Urothelium cell line (cell line): Measurements from ENCODE around the gene WBP2NL.
"Not testable (repeated sequence)": the region's sequence is repeated elsewhere in the genome, so short reads cannot be mapped to it uniquely, and the experiment has no call there.

Source experiments
- DNase-seq: peaks from one replicate; pipeline ENCODE4 v3.0.0; 2011; ENCODE audit warnings: low spot score, mixed read lengths
- FAIRE-seq: peaks from 2 replicates; lab custom pipeline; 2011; peaks lifted over from hg19 to GRCh38; lab: Jason Lieb, UNC

WBP2NL gene

DNA sequence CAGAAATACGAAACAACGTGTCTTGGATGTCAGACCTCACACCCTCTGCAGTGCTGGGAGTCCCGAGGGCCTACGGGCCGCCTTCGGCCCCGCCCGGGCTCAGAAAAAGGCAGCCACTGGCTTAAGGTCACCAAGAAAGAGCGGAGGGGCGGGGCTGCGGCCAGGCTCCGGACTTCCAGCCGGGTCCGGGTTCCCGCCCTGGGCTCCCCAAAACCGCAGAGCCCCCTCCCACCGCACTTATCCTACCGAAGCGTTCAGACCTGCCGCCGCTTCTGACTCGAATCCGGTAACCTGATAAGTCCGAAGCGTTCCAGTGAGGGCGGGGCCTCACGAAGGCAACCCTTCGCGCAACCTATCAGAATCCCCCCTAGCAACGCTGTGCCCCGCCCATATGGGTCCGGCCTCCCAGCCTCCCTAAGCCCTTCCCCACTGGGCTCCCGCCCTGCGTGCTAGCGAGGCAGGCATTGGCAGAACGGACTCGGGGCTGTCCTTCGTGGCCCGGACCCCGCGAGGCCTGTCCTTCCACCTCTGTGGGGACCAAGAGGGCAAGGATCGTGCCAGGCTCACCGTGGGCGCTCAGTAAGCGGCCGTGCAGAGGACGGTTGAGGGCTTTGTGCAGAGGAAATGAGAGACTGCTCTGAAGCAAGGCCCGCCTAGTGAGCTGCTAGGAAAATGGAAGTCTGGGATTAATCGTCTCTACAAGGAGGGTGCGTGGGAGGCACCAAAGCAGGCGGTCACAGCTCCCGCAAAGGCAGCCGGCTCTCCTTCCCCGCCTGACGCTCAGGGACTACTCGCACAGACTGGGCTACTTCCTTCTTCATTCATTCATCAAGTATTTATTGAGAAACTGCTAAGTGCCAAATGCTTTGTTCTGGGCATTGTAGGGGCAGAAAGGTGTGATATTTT lies 72.2 kb downstream of the WBP2NL start, which contains the start of gene NAGA:
Gene NAGA (minus strand): TSS at position 296 of the 906 bp plus-strand sequence. CDS start 515 bp downstream, outside the sequence.
- FAIRE-seq: peak; percentile 98
- DNase-seq: peak; percentile 96

DNA sequence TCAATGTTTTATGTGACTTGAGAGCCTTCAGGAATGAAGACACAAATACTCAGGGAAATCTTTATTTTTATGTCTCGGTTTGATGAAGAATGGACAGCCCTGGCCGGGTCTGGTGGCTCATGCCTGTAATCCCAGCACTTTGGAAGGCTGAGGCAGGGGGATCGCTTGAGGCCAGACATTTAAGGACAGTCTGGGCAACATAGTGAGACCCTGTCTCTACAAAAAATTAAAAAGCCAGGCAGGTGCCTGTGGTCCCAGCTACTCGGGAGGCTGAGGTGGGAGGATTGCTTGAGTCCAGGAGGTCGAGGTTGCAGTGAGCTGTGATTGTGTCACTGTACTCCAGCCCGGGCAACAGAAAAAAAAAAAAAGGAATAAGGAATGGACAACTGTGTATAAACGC lies 72.9 kb downstream of the WBP2NL start:
- FAIRE-seq: peak; percentile 5
- DNase-seq: not testable (repeated sequence)

DNA sequence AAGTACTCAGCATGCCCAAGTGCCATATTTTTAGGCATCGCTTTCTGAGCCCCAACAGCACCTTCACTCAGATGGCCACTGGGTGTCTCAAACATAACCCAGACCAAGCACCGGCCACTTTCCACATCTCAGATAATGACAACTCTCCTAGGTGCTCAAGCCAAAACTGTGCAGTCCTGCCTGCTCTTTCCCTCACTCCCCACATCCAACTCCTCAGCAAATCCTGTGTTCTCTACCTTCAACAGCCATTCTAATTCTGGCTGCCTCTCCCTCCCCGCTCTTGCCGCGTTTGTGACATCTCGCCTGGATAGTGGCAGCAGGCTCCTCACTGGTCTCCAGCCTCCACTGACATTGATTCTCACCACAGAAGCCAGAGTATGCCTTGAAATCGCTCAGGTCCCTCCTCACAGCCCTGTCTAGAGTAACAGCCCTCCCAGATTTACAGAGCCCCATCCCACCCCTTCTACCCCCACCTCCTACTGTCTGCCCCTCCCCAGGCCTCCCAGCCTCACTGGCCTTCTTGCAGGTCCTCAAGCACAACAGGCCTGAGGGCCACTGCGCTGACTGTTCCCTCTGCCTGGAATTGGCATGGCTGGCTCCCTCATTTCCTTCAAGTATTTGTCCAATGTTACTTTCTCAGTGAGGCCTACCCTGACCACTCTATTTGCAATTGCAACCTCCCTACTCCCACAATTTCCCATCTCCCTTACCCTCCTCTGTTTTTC lies 74.2 kb downstream of the WBP2NL start:
- peak; percentile 55 for FAIRE-seq
- no peak for DNase-seq

DNA sequence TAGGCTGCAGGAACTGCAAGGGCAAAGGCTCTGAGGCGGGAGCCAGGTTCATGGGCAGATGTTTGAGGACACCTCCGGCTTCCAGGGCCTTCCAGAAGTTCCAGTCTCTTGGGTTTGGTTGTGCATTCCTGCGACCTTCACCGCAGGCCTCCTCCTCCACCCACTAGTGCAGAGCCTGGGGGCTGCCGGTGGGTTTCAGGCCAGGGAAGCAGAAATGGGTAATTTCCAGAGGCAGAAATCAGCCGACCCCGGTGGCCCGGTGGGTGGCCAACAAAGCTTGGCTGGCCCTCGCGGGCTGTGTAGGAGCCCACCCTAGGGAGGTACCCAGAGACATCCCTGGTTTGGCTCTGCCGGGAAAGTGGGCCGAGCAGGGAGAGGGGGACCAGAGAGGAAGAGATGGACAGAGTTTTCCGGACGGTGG lies 75.0 kb downstream of the WBP2NL start:
- FAIRE-seq (no peak), DNase-seq (no peak)

DNA sequence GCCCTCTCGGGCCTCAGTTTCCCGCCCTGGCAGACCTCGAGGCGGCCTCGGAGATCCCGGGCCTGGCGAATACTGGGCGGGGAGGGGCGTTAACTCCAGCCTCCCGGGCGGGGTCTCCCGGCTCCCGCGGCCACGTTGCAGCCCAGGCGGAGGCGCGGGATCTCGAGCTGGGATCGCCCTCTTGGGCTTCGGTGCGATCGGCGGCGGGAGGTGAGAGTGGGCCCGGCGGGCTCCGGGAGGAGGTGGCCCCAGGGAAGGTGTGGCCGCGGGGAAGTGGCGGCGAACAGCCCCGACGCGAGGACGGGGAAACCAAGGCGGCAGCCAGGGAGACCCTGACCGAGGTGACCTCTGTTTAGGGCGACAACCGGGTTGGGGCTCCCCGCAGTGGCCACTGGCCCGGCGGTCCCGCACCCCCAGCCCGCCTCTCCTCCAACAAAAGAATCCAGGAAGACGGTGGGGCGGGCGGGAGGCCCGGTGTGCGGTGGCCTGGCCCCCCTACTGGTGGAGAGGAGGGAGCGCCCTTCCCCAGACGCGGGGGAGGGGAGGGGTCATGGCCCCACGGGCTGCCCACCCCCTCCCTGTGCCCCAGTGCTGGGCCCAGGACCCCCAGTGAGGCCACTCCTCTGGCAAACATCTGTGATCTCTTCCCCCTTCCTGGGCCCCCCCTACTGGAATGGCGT lies 75.7 kb downstream of the WBP2NL start, which contains the start of gene PHETA2:
Gene PHETA2 (plus strand): TSS at position 117 of the 680 bp plus-strand sequence. CDS start 3,046 bp downstream, outside the sequence.
- FAIRE-seq (no peak), DNase-seq (peak; percentile 47)

DNA sequence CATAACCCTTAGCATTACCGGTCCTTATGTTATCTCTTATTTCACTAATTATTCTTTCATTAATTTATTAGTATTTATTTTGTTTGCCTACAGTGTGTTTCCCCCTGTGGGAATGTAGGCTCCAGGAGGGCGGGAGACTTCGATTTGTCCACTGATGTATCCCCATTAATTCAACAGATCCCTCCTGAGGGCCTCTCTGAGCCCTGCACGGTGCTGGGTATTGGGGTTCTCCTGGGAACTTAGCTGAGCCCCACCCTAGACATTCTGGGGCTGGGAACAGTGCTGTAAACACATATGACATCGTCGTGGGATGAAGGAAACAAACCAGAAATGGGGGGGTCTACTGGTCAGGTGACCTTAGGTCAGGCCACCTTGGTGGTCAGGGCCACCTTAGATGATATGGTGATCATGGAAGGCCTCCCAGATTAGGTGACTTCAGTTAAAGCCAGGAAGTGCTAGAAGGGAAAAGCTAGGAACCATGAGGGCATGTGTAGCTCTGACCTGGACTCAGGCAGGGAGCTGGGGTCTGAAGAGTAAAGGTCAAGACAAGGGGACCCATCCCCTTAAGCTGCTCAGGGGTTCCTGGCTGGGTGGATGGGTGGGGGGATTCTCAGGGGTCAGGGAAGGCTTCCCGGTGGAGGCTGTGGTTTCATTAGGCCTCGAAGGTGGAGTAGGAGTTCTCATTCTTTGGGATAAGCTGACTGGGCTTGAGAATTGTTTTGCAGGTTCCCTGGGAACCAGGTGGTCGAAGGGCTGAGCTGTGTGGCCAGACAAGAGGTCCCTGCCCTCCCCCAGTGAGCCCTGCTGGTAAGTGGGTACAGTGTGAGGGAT lies 76.5 kb downstream of the WBP2NL start:
- DNase-seq (no peak), FAIRE-seq (peak; percentile 63)

DNA sequence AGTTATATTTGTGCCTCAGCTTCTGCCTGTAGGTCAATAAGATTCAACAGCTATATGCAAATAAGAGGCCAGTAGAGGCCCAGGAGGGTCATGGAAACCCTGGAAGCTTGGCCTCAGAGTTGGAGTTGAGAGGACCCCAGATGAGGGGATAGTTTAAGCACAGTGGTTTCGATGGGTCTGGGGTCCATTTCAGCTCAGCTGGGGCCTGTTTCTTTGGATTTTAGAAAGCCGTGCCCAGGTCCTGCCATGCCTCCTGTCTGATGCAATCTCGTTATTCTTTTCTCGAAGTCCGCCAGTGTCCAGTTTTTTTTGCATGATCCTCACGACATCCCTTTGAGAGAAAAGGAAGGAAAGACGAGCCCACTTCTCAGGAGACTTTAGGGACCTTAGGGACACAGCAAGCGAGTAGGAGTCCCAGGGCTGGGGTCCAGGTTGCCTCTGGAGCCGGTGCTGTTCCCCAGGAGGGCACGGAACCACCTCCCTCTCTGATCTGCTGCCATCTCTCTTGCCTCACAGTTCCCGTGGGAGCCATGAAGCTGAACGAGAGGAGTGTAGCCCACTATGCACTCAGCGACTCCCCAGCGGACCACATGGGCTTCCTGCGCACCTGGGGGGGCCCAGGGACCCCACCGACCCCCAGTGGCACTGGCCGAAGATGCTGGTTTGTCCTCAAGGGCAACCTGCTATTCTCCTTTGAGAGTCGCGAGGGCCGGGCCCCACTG lies 78.3 kb downstream of the WBP2NL start:
- no peak for FAIRE-seq
- DNase-seq: no peak

DNA sequence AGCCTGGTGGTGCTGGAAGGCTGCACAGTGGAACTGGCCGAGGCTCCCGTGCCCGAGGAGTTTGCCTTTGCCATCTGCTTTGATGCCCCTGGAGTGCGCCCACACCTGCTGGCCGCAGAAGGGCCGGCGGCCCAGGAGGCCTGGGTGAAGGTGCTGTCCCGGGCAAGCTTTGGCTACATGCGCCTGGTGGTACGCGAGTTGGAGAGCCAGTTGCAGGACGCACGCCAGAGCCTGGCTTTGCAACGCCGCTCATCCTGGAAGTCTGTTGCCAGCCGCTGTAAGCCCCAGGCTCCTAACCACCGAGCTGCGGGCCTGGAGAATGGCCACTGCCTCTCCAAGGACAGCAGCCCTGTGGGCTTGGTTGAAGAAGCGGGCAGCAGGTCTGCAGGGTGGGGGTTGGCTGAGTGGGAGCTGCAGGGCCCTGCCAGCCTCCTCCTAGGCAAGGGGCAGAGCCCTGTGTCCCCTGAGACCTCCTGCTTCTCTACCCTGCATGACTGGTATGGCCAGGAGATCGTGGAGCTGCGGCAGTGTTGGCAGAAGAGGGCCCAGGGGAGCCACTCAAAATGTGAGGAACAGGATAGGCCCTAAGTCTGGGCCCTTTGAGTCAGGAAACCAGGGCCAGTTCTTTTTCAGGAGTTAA lies 79.0 kb downstream of the WBP2NL start:
- FAIRE-seq: no peak
- DNase-seq: no peak
